GM12873 (cell line): ENCODE results near the gene DAGLA.

Source experiments
- CTCF ChIP-seq: IDR thresholded peaks from 2 replicates; pipeline ENCODE4 v1.5.1; 2012; ENCODE audit warnings: low read depth, mild to moderate bottlenecking, moderate library complexity, low read length, control low read depth; ENCODE audit not compliant: insufficient read depth; ENCODE audit errors: missing control alignments

DAGLA gene

GRCh38 chr11:61762798-61763197, 82.6 kb downstream of the DAGLA start:
- no peak for TF ChIP-seq CTCF

GRCh38 chr11:61763930-61764605, 83.9 kb downstream of the DAGLA start:
- no peak for TF ChIP-seq CTCF

GRCh38 chr11:61764606-61765260, 84.5 kb downstream of the DAGLA start:
- TF ChIP-seq CTCF: no peak

- TF ChIP-seq CTCF: no peak
Observed at GRCh38 chr11:61765550-61766253, 85.5 kb downstream of the DAGLA start.

GRCh38 chr11:61766353-61766841, 86.2 kb downstream of the DAGLA start:
- TF ChIP-seq CTCF: no peak

- TF ChIP-seq CTCF: no peak
Observed at GRCh38 chr11:61768376-61769076, 88.3 kb downstream of the DAGLA start.

- TF ChIP-seq CTCF: peak; percentile 7
Observed at GRCh38 chr11:61769169-61769920, 89.2 kb downstream of the DAGLA start.
